HG02870 (cell line): ENCODE data around the gene MGLL.

Experiments
- ATAC-seq: cut with Tn5 transposase; IDR thresholded peaks from one replicate; pipeline ENCODE4 v1.9.1; 2021; ENCODE audit warnings: mild to moderate bottlenecking, moderate library complexity; ENCODE audit not compliant: unreplicated experiment

Gene MGLL

DNA sequence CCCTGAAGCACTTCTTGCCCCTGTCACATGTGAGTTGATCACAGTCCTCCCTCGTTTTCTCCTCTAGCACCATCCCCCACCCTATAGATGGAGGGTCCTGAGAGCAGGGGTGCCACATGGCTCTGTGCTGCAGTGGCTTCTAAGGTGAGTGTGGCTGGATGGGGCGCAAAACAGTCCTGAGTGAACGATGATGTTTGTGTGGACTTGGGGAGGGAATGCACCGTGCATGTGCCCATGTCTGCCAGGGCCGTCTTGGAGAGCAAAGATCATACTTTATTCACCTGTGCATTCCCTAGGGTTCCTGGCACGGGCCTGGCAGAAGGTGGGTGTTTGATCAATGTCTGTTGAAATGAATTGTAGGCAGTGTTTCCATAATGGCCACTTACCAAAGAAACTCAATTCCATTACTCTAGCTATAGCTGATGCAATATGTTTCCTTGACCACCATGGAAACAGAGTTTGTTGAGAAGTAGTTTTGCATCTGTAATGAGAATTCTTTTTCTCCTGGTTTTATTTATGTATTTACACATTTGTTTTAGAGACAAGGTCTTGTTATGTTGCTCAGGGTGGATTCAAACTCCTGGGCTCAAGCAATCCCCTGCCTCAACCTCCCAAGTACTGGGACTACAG lies 91.5 kb downstream of the MGLL start:
- no peak for ATAC-seq

DNA sequence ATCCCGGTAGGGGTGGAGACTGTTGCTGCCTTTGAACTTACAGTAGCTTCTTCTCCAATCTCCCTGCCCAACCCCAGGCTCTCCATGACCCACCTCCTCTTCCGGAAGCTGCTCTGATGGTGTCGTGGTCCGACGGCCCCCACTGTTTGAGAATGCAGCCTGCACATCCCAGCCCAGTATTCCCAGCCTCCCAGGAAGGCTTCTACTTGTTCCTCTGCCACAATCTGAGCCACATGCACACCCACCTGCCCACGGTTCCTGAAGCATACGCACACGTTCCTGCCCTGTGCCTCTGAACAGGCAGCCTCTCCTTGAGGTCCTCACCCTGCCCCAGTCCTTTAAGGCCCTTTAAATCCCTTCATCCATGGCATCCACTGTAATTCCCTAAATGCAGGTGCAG lies 92.1 kb downstream of the MGLL start:
- no peak for ATAC-seq

DNA sequence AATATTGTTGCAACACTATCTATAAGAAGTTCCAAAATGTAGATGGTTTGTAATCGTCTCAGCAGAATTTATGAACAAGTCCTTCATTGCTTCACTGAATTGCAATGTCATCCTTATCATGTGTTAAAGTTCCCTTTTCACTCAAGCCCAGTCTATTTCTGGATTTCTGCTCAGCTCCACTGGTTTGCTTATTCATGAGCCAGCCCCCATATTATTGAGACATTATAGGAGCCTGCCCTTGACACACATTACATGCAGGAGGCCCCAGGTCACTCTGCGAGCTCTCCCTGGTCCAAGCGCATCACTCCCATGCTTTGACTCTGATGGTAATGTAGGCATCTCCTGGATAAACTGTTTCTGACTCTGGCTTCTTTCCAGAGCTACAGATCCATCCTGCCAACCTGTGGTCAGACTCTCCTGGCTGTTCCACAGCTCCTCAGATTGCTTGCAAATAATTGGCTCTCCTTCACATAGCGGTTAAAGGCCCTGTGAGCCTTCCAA lies 92.7 kb downstream of the MGLL start:
- no peak for ATAC-seq

DNA sequence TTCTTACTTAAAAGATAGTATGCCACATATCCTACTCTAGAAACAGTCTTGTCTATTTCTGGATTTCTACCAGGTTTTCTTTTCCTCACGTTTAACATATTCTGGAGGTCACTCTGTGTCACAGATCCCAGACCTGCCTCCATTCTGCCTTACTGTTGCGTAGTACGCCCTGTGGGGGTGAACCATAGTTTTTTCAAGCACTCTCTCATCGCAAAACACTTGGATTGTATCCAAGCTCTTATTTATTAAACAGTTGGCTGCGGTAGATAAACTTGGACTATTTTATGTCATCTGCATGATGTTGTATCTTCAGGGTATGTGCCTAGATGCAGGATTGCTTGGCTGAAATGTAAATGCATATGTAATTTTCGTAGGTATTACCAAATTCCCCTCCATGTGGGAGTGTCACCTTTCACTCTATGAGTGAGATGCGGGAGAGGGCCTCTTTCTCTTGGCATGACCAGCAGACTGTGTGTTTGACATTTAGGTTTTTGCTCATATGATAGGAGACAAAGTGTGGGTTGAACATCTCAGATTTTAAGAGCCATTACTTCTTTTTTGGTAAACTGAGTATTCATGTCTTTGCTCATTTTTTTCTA lies 93.8 kb downstream of the MGLL start:
- no peak for ATAC-seq

DNA sequence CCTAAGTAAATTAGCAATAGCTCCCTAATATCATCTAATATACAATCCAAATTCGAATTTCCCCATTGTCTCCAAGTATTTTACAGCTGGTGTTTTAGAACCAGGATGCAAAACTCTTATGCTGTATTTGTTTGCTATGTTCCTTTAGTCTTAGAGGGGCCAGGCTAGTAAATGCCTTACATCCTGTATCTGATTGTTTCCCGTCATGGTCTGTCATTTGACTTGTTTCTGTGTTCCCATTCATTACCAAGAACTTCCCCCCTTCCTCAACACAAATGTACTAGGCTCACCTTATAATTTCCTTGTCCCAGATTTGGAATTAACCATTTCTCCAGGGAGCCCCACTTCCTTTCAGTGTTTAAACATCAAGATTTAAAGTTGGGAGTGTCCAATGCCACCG lies 95.4 kb downstream of the MGLL start:
- no peak for ATAC-seq

DNA sequence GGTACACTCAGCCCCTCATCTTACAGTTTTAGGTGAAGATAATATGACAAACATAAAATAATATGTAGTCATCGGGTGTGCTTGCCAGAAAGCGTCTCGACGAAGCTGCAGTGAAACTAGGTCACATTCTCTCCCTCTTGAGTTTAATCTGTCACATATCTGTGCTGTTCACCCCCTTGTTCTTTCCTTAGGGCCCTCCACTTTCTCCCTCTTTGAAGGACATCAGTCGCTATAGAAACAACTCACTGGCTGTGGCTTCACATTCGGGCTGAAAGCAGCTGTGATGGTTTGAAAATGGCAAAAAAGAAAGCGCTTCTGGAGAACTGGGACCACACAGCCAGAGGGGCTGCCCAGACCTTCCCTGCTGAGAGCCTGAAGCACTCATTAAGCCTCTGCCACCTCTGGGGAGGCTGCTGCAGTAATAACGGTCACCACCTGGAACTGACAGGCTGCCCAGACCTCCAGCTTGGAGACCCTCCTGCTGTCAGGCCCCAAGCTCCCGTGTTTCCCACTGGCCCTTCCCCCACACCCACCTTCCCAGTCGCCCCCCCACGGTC lies 99.2 kb downstream of the MGLL start:
- ATAC-seq, result no peak

DNA sequence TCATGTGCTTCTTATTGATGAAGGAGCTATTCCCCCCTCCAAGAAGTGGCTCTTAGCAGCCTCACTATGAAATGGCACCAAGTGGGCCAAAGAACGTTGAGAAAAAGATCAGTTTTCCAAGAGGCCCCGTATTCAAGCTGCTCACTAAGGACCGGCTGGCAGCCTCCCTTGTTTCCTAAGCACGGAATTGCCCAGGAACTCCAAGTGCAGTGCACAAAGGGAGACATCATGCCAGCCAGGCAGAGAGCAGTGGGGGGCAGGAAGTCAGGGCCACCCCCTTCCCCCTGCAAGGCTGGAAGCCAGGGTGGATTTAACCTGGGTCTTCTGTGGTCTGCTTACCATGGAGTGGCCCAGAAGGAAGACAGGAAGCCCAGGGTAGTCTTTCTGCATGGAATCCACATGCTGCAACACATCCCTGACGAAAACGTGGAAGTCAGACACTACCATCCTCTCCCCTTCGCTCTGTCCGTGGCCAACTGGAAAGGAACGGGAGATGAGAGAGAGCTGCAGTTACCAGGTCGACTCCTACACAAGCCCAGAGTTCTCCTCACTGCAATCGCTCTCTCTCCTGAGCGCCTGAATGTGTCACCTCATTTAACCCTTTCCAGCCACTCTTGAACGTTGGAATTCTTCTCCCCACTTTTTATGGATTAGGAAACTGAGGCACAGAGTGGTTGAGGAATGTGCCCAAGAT lies 100.1 kb downstream of the MGLL start:
- ATAC-seq, result no peak

DNA sequence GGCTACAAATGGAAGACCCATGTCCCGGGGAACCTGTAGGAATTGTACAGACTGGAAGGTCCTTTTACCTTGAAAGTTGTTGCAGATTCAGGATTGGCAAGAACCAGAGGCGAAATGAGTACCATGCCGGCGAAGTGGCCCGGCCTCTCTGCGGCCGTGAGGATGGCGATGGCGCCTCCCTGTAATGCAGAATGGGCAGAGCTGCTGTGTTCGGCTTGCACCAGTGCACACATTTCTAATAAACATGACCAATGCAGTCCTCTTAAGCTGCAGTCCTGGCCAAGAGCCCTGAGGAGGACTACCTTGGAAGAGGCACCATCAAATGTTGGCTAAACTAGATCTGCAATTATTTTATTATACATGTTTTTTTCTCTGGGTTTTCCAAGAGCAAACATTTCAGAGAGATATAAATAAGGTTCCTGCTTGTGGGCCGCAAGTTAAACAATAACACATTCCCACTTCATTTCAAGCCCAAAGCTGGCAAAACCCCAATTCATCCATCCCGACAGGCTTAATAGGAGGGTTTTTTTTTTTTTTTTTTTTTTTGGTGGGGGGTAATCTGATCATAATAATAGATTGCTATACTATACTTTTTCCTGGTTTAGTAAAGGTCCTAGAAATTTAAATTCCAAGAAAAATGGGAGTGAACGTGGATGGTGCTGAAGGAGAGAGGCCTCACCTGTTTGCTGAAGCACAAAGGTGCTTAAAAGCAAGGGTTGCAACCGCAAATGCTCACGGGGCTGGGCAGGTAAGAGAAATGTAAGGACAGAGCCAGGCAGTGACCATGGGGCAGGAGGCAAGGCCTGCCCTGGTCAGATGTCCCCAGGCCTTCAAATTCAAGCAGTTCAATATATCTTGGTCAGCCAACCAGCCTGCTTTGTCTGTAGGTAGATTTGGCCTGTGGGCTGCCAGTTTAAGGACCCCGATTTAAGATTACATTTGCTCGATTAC lies 101.1 kb downstream of the MGLL start:
- no peak for ATAC-seq

DNA sequence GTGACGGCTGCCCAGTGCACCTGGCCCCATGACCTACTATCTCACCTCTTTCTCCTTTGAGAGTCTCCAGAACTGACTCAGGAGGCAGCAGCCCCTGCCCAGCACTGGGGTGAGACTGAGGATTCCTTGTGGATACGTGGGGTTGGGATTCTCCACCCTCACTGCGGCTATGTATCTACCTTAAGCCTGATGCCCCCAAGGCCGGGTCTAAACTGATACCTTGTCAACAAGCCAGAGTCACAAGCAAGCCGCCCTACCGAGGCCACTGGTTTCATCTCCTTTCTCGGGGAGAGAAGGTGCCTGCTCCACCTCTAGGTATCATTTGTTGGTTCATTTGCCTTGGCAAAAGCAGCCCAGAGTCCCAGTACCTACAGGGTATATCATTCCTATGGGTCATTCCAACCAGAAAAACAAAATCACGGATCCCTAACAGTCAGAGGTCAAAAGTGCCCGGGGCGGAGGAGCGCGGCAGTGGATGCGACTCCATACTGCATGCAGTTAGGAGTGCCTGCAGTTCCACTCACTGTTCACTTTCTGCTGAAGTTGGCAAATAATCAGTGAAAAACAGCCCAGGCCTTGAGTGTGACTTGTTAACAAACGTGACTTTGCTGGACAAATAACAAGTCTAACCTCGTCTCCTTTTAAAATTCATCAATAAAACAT lies 102.0 kb downstream of the MGLL start:
- no peak for ATAC-seq

DNA sequence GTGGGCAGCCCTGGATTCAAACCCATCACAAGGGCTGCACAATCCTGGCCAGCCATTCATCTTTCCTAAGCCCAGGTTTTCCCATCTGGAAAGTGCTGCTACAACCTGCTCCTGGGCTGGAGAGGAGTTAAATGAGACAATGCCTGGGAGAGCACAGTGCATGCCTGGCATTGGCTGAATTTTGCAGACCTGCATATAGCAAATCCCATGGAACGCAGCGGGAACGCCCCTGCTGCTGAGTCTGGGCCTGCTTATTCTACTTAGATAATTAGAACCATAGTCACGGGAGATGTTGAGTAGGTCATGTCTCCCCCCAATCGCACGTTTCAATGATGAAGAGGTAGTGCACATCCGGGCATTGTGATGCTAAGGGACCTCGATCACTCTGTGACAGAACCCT lies 102.9 kb downstream of the MGLL start:
- no peak for ATAC-seq

DNA sequence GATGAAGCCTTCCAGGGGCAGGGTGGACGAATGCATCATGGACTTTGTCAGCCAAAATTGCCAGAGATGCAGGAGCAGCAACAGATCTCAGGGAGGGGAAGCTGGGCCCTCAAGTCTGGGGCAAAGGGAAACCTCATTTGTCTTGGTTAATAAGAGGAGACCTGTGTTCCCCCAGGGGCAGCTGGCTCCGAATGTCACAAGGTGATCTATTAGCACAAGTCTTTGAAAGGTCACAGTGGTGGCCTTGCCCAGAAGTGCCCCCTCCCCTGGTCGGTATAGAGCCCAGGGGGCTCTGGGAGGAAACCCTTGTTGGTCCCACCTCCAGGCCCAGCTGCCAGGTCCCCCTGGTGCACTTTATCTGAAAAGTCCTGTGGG lies 103.4 kb downstream of the MGLL start:
- no peak for ATAC-seq

DNA sequence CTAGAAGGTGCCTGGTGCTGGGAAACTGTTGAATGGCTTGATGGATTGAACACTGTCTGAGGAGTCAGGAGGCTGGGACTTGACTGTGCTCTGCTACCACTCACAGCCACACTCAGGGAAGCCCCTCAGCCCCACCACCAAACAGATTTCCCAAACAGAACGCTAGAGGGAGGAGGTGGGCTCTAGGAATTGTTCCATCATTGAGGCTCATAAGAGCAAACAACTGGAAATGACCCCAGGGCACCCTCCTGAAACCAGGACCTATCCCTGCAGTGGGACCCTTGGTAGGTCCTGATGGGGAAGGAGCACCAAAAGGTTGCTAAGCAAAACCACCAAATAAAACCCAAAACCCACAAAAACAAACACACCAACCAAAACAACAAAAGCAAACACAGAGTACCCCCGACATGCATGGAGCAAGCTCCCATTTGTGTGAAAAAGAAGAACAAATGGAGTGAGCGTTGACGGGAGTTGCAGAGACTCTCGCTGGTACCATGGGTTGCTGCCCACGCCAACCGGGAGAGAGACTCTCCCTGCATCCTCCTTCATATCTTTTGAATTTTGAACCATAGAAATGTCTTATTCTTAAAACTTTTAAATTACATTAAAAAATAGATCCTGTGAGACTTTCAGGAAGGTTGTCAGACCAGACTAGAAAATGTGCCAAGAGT lies 103.9 kb downstream of the MGLL start:
- no peak for ATAC-seq

DNA sequence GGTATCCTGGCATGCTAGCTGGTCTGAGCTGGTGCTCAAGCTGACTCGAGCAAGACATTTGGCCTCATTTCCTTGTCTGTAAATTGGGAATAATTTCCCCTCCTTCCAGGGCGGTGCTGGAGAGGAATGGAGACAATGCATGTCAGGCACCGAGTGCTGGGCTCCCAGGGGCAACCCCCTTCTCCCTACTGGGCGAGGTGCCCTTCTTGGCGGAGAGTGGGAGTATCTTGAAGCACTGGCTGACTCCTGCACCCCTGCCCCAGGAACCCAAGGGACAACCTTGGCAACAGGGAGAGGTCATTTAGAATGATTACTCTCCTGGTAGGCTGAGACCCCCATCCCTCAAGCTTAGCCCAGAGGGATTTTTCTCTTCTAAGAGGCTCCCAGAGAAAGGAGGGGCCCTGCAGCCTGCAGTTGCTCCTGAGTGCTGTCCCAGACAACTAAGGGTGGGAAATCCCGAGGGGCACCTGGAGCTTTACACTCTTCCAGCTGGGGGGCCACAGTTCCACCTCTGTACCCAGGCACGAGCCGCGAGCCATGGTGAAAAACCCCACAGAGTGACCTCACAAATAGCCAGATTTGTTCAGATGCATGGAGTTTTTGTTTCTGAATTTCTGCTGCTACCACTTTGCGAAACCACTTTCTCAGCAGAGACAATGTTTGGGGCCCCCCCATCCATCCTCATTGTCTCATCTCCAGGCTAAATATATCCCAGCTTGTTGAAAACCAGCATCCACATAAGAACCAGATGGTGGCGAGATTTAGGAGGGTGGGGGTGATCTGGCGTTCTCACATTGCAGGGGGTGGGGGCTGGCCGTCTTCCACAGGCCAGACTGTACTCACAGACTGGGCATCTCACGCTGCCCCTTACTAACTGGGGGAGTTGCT lies 104.7 kb downstream of the MGLL start:
- ATAC-seq, result no peak

DNA sequence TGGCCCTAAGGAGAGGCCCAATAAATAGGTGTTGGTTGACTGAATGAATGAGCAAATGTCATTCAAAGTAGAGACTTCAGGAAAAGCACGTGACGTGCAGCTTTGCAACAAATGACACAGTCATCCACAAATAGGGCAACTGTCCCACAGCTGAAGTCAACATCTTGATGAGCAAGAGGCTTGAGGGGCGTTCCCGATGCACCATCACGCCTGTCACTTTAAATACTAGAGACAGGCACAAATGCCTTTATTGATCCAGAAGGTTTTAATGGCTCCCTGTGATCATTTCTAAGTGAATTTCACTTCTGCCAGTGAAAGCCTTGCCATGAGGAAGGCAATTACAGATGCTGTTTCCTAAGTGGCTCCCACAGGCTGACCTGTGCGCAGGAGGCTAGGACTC lies 105.9 kb downstream of the MGLL start:
- no peak for ATAC-seq

DNA sequence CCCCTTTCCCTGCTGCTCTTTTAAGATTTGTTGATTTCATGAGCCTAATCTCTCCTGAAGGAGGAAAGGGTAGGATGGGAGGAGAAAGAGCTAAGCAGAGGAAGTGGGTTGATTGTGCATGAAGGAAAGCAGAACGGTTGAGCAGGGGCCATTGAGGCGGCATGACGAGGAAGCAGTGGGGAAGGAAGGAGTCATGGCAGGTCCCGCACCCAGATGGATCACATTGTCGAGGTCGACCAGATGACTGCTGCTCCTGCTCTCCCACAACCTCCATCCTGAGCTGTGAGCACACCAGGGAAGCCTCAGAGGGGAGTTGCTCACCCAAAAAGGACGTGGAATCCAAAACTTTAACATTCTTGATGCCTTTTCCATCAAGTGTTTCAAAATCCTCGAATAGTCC lies 106.8 kb downstream of the MGLL start:
- no peak for ATAC-seq

DNA sequence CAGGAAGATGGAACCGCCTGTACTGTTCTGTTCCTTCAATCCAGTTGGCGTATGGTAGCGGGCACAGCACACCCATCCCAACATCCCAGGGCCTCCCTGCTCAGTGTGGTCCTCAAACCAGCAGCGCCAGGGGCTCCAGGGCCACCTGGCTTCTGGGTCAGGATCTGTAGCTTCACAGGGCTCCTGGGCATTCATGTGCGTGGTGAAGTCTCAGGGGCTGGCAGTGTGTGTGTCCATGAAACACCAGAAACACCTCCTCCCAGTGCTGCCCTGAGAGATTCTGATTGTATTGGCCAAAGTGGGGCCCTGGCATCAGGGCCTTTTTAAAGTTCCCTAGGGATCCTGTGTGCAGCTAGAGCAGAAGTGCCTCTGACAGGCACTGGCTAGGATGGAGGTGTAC lies 107.4 kb downstream of the MGLL start:
- ATAC-seq, result no peak

DNA sequence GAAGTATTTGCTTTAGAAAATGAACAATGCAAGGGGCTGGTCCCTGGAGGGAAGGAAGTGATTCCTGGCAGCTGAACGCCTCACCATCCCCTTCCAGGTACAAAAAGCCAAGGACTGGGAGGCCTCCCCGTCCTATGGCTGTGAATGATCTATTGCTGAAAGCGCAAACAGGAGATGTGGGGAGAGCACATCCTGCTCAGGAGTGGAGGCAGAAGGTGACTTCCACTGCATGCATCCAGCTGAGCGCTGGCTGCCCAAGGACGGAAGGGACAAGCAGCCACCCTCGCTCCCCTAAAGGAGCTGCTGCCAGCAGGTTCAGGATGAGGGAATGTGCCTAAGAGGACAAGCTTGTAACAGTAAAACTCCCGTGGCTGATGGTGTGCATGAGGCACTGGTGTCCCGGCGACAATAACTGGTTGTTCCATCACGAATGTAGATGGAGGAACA lies 108.2 kb downstream of the MGLL start:
- no peak for ATAC-seq

DNA sequence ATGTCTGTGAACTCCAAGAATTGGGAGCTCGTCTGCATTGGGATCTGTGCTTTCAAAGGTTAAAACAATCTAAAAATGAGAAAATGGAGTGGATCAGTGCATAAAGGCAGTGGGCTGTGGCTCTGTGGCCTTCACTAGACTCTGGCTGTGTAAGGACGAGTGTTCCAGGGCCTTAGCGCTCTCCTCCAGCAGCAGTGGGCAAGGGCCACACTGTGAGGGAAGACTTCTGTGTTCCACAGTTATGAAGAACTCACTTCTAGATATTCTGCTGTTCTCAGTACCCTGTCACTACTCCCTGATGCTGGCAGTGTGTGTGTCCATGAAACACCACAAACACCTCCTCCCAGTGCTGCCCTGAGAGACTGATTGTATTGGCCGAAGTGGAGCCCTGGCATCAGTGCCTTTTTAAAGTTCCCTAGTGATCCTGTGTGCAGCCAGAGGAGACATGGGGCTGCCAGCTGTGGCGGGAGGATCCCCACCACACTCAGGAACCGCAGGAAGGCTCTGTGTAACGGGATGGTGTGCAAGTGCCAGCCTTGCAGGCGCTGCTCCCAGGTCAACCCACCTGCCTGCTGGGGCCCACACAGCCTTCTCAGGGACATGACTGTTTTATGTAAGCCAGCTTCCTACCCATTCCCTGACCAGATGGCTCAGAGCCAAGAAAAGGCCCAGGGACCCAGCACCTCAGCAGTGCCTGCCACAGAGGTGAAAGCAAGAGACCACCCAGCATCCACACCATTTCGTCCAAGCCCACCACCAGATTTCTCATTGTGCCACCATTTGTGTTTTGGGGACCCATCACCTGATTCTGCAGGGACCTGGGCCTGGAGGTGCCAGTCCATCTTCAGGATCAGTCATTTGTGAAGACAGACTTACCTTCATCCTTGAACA lies 109.2 kb downstream of the MGLL start:
- no peak for ATAC-seq
